Upper lobe of left lung (tissue), 4 donors: ENCODE data around the gene RIMBP2.

Experiments
- EP300 ChIP-seq, 4 donors: sonication (generic); formaldehyde crosslinking; IDR thresholded peaks; one replicate each; pipeline ENCODE4 v1.5.1; 2017; ENCODE audit warnings: antibody characterized with exemption in 4 of 4, control low read depth in 2 of 4
- POLR2A ChIP-seq, 4 donors: fragments of 450-650 bp; IDR thresholded peaks; one replicate each; pipeline ENCODE4 v1.5.1; 2016 to 2017; ENCODE audit warnings: antibody characterized with exemption in 4 of 4, mild to moderate bottlenecking in 2 of 4
- POLR2AphosphoS5 ChIP-seq, 2 donors: sonication (generic); formaldehyde crosslinking; IDR thresholded peaks; one replicate each; pipeline ENCODE4 v1.5.1; 2017; ENCODE audit warnings: antibody characterized with exemption in 2 of 2

GRCh38 chr12:130468700-130469245 is 247.3 kb downstream of the RIMBP2 start:
- no peak for TF ChIP-seq POLR2A (IDR thresholded peaks at IDR 0.05)
- TF ChIP-seq EP300 (IDR thresholded peaks at IDR 0.05): no peak
- TF ChIP-seq POLR2AphosphoS5 (IDR thresholded peaks at IDR 0.05): no peak
